ENCODE results near the gene RAB3A.

DNA sequence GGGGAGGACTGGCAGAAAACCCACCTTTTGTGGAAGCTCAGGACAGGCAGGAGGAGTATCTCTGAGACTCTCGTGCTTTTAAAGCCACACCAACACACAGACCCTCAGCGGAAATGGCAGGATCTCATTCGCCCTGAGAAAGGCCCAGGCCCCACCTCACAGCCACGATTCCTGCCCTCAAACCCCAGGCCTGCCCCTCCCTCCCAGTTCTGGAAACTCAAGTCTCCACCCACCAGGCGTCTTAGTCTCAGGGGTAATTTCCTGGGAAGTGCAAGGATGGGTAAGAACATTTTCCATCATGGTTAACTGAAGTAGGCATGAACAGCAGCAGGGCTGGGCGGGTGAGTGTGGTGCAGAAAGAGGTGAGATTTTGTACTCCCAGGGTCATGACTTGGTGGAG is 30.4 kb upstream of the RAB3A start:
- no peak for TF ChIP-seq POLR2A (IDR thresholded peaks at IDR 0.05)
- TF ChIP-seq POLR2AphosphoS5 (IDR thresholded peaks at IDR 0.05), result no peak

All from upper lobe of left lung (tissue), 4 donors.